SU-DHL-6 (cell line): ENCODE measurements around the gene CDC37.

ENCODE experiments used
- H2AFZ ChIP-seq: fragments of 200-600 bp; sonication (generic); 2 replicates; pipeline ENCODE4 v1.6.1; 2014; ENCODE audit warnings: low read depth, mild to moderate bottlenecking, moderate library complexity, mixed read lengths, antibody characterized with exemption, low read length; ENCODE audit not compliant: severe bottlenecking
- H3F3A ChIP-seq: fragments of 200-600 bp; shearing (Covaris generic); 2 replicates; pipeline ENCODE4 v1.6.0; 2016; ENCODE audit warnings: antibody characterized with exemption, mild to moderate bottlenecking; ENCODE audit not compliant: insufficient read depth
- H3K27ac ChIP-seq: fragments of 200-600 bp; sonication (generic); 2 replicates; pipeline ENCODE4 v1.5.1; 2016; ENCODE audit warnings: low read depth, mild to moderate bottlenecking, low read length, moderate library complexity, mixed read lengths
- H3K27me3 ChIP-seq: fragments of 200-600 bp; sonication (generic), shearing (Covaris generic); 2 replicates; pipeline ENCODE4 v1.6.0; 2014; ENCODE audit warnings: mild to moderate bottlenecking, low read length
- H3K36me3 ChIP-seq: fragments of 200-600 bp; sonication (generic); 2 replicates; pipeline ENCODE4 v1.6.1; 2014; ENCODE audit warnings: mild to moderate bottlenecking, low read length, mixed read lengths
- H3K4me2 ChIP-seq: fragments of 300-600, 200-600 bp; shearing (Covaris generic), sonication (generic); 2 replicates; pipeline ENCODE4 v1.6.0; 2014; ENCODE audit warnings: low read length, low read depth, mild to moderate bottlenecking; ENCODE audit not compliant: poor library complexity, severe bottlenecking
- H3K4me3 ChIP-seq: fragments of 200-600 bp; sonication (generic); 2 replicates; pipeline ENCODE4 v1.5.1; 2014; ENCODE audit warnings: antibody characterized with exemption, low read length, mild to moderate bottlenecking, mixed read lengths; ENCODE audit not compliant: insufficient read depth, poor library complexity, severe bottlenecking
- H3K79me2 ChIP-seq: fragments of 200-600 bp; sonication (generic); 2 replicates; pipeline ENCODE4 v1.6.1; 2014; ENCODE audit warnings: mild to moderate bottlenecking, low read length, moderate library complexity; ENCODE audit not compliant: insufficient read depth
- H3K9ac ChIP-seq: fragments of 200-600 bp; sonication (generic); 2 replicates; pipeline ENCODE4 v1.7.0; 2014; ENCODE audit warnings: mild to moderate bottlenecking, low read length
- H3K9me2 ChIP-seq: fragments of 200-600 bp; sonication (generic); replicated peaks from 2 replicates; pipeline ENCODE4 v1.6.1; 2014; ENCODE audit warnings: low read length; ENCODE audit not compliant: insufficient read depth
- H3K9me3 ChIP-seq: fragments of 200-600 bp; sonication (generic); 2 replicates; pipeline ENCODE4 v1.6.1; 2014; ENCODE audit warnings: low read length, mixed read lengths; ENCODE audit not compliant: insufficient read depth
- H4K20me1 ChIP-seq: fragments of 200-600 bp; sonication (generic); 2 replicates; pipeline ENCODE4 v1.6.1; 2014; ENCODE audit warnings: low read depth, mild to moderate bottlenecking, antibody characterized with exemption, low read length, moderate library complexity, mixed read lengths
- EZH2phosphoT487 ChIP-seq: fragments of 200-600 bp; sonication (generic), shearing (Covaris generic); conservative IDR thresholded peaks from 2 replicates; pipeline ENCODE4 v1.6.1; 2018; ENCODE audit warnings: mild to moderate bottlenecking, antibody characterized with exemption, low read length, moderate library complexity, mixed read lengths
- TF ChIP-seq, protein P1 (sequence below): fragments of 200-600 bp; sonication (generic); IDR thresholded peaks from one replicate; pipeline ENCODE4 v1.5.1; 2017; ENCODE audit warnings: antibody characterized with exemption, mild to moderate bottlenecking, low read length, moderate library complexity; ENCODE audit not compliant: insufficient read depth, poor library complexity, severe bottlenecking

Gene CDC37

GRCh38 chr19:10390652-10391286, 12.6 kb downstream of the CDC37 start:
- no peaks in the 10 kb centered on the region for H3K27me3 ChIP-seq
- H3K9me3 ChIP-seq: no peaks in the 10 kb centered on the region
- no peak overlapping the region for H3K27ac ChIP-seq
- no peaks in the 10 kb centered on the region for H3K79me2 ChIP-seq
- no peak for TF ChIP-seq EZH2phosphoT487
- TF ChIP-seq, protein P1, sequence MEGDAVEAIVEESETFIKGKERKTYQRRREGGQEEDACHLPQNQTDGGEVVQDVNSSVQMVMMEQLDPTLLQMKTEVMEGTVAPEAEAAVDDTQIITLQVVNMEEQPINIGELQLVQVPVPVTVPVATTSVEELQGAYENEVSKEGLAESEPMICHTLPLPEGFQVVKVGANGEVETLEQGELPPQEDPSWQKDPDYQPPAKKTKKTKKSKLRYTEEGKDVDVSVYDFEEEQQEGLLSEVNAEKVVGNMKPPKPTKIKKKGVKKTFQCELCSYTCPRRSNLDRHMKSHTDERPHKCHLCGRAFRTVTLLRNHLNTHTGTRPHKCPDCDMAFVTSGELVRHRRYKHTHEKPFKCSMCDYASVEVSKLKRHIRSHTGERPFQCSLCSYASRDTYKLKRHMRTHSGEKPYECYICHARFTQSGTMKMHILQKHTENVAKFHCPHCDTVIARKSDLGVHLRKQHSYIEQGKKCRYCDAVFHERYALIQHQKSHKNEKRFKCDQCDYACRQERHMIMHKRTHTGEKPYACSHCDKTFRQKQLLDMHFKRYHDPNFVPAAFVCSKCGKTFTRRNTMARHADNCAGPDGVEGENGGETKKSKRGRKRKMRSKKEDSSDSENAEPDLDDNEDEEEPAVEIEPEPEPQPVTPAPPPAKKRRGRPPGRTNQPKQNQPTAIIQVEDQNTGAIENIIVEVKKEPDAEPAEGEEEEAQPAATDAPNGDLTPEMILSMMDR: peak; percentile 89
- no peaks in the 10 kb centered on the region for H3K36me3 ChIP-seq
- H3K9ac ChIP-seq: no peak overlapping the region
- no peak overlapping the region for H2AFZ ChIP-seq
- no peak overlapping the region for H3K4me2 ChIP-seq
- peaks cover 6% of the 10 kb centered on the region; the same call in 1 of the 2 replicates for H3F3A ChIP-seq
- no peaks in the 10 kb centered on the region for H3K9me2 ChIP-seq
- H3K4me3 ChIP-seq: no peak overlapping the region
- no peaks in the 10 kb centered on the region for H4K20me1 ChIP-seq

DNA sequence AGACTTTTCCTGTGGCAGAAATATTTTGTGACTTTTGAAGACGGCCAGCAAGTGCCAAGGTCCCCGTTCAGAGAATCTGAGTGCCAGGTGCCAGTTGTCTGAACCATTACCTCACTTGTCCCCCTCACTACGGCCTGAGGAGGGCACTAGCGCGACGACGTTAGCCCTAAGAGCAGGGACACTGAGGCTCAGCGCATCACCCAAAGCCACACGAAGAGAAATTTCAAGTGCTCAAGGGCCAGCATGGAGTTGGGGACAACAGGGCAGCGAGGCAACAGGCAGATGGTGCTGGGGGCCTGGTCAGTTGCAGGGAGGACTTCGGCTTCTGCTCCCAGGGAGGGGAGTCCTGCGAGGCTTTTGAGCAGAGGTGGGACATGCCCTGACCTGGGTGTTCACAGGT, 13.5 kb downstream of the CDC37 start:
- no peaks in the 10 kb centered on the region for H3K27me3 ChIP-seq
- H3K36me3 ChIP-seq: no peaks in the 10 kb centered on the region
- no peaks in the 10 kb centered on the region for H3K9me2 ChIP-seq
- H3K9me3 ChIP-seq: no peaks in the 10 kb centered on the region
- no peak overlapping the region for H3K4me3 ChIP-seq
- no peaks in the 10 kb centered on the region for H4K20me1 ChIP-seq
- H2AFZ ChIP-seq: no peak overlapping the region
- no peaks in the 10 kb centered on the region for H3K79me2 ChIP-seq
- no peak overlapping the region for H3K27ac ChIP-seq
- TF ChIP-seq EZH2phosphoT487: no peak
- TF ChIP-seq, protein P1: no peak
- H3F3A ChIP-seq: peaks cover 6% of the 10 kb centered on the region; the same call in 1 of the 2 replicates
- H3K4me2 ChIP-seq: no peak overlapping the region
- no peak overlapping the region for H3K9ac ChIP-seq

GRCh38 chr19:10388957-10389356, 14.4 kb downstream of the CDC37 start:
- H4K20me1 ChIP-seq: no peaks in the 10 kb centered on the region
- peaks cover 6% of the 10 kb centered on the region; the same call in 1 of the 2 replicates for H3F3A ChIP-seq
- TF ChIP-seq, protein P1: peak; percentile 98
- no peak for TF ChIP-seq EZH2phosphoT487
- no peaks in the 10 kb centered on the region for H3K79me2 ChIP-seq
- no peaks in the 10 kb centered on the region for H3K27me3 ChIP-seq
- no peak overlapping the region for H3K27ac ChIP-seq
- no peak overlapping the region for H2AFZ ChIP-seq
- no peaks in the 10 kb centered on the region for H3K9me3 ChIP-seq
- no peaks in the 10 kb centered on the region for H3K9me2 ChIP-seq
- H3K4me3 ChIP-seq: no peak overlapping the region
- no peak overlapping the region for H3K9ac ChIP-seq
- H3K4me2 ChIP-seq: no peak overlapping the region
- H3K36me3 ChIP-seq: no peaks in the 10 kb centered on the region
